ENCODE measurements around the gene ASPSCR1. TPM values are rescaled to one million over a fixed set of nuclear protein-coding genes. Genes with fewer than 3 reads are reported as not detected.

The ASPSCR1 gene
- total and polyA plus RNA-seq, 10 of the 15 experiments (the other 5 are each of a cell fraction or from before 2014, with no cell fraction given): 1.5 to 48.4 (median 25.4) TPM

GRCh38 chr17:81977211-81977808 is at the start of gene ASPSCR1 (continued):
- no peak for TF ChIP-seq BCLAF1 (IDR thresholded peaks at IDR 0.05)
- TF ChIP-seq HDAC2 (IDR thresholded peaks at IDR 0.05): no peak
- peak; percentile 47 for TF ChIP-seq SIX5 (IDR thresholded peaks at IDR 0.05; ENCODE audit: low read depth, low read length, severe bottlenecking)
- TF ChIP-seq RBBP5 (conservative IDR thresholded peaks at IDR 0.05): peak; percentile 84; the same call in 1 of the 2 replicates
- no peak for TF ChIP-seq ZNF622 (IDR thresholded peaks at IDR 0.05)
- TF ChIP-seq CREB1 (IDR thresholded peaks at IDR 0.05; ENCODE audit: low read depth): peak; percentile 88
- no peak for TF ChIP-seq NFXL1 (IDR thresholded peaks at IDR 0.05; ENCODE audit: borderline replicate concordance)
- TF ChIP-seq FOXM1 (IDR thresholded peaks at IDR 0.05; ENCODE audit: low read depth, low read length): no peak
- TF ChIP-seq NFIC (IDR thresholded peaks at IDR 0.05; ENCODE audit: low read depth, low read length): no peak
- TF ChIP-seq BHLHE40 (IDR thresholded peaks at IDR 0.05; ENCODE audit: borderline replicate concordance in 1 of 2, low read depth in 2 of 2, low read length in 1 of 2): peak; percentile 98 to 100
- no peak for TF ChIP-seq IKZF2 (IDR thresholded peaks at IDR 0.05)
- TF ChIP-seq TAF1 (IDR thresholded peaks at IDR 0.05; ENCODE audit: borderline replicate concordance, low read depth, low read length): peak; percentile 96
- no peak for TF ChIP-seq RFX5 (IDR thresholded peaks at IDR 0.05; ENCODE audit: low read depth, low read length)
- peak; percentile 38; the same call in 1 of the 2 replicates for TF ChIP-seq TBL1XR1 (IDR thresholded peaks at IDR 0.05; ENCODE audit: low read depth, low read length)
- TF ChIP-seq FOS (IDR thresholded peaks at IDR 0.05; ENCODE audit: borderline replicate concordance, extremely low read depth, insufficient read length): no peak
- TF ChIP-seq SREBF2 (IDR thresholded peaks at IDR 0.05; ENCODE audit: low read length): no peak
- peak; percentile 61 for TF ChIP-seq SMAD5 (IDR thresholded peaks at IDR 0.05; ENCODE audit: low read depth)
- TF ChIP-seq CBX5 (IDR thresholded peaks at IDR 0.05; ENCODE audit: low read depth): no peak
- TF ChIP-seq CTCF (IDR thresholded peaks at IDR 0.05 in 2 of 3, conservative IDR thresholded peaks at IDR 0.05 in 1 of 3; ENCODE audit: control insufficient read depth in 2 of 3, extremely low read depth in 1 of 3, insufficient read depth in 1 of 3, low read depth in 3 of 3, low read length in 3 of 3): no peak
- TF ChIP-seq JUND (IDR thresholded peaks at IDR 0.05; ENCODE audit: low read depth, low read length): no peak
- no peak for TF ChIP-seq ZBTB4 (CRISPR knock-in tag; IDR thresholded peaks at IDR 0.05)
- TF ChIP-seq NR2C1 (IDR thresholded peaks at IDR 0.05): peak; percentile 74
- TF ChIP-seq ZBED1 (IDR thresholded peaks at IDR 0.05; ENCODE audit: borderline replicate concordance): no peak
- 0 out of 2 replicates have a peak, but pooled peaks have one; percentile 36 for TF ChIP-seq TCF3 (IDR thresholded peaks at IDR 0.05; ENCODE audit: borderline replicate concordance, insufficient read depth, low read depth, low read length)
- no peak for TF ChIP-seq STAT3 (IDR thresholded peaks at IDR 0.05; ENCODE audit: low read depth, low read length)
